GM12891 (cell line): Measurements from ENCODE around the gene ADIPOR2.

ENCODE experiments used
- POLR2A ChIP-seq: IDR thresholded peaks from 2 replicates; pipeline ENCODE4 v1.6.1; 2011; ENCODE audit warnings: low read depth, low read length, control low read depth
- POLR2AphosphoS5 ChIP-seq: IDR thresholded peaks from 2 replicates; pipeline ENCODE4 v1.6.1; 2011; ENCODE audit warnings: low read depth, low read length, control low read depth
- SPI1 ChIP-seq: IDR thresholded peaks from 2 replicates; pipeline ENCODE4 v1.6.1; 2011; ENCODE audit warnings: low read depth, low read length, control low read depth
- TAF1 ChIP-seq: IDR thresholded peaks from 2 replicates; pipeline ENCODE4 v1.6.1; 2011; ENCODE audit warnings: low read depth, low read length, control low read depth

DNA sequence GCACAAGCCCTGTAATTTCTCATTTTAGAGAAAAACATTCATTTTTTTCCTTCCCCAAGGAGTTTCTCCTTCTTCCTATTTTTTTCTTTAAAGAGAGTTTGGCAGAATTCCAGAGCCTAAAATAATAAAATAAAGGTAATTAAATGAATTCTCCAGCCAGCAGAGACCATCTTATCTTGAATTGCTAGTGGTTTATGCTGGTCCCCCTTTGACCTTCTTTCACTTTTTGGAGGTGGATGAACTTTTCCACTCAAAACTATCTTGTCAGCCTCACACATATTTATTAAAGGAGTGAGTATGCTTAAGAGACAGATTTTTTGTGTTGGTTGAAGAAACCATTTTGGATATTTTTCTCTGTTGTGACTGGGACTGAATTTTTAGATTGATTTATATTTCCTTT, 47.6 kb downstream of the ADIPOR2 start:
- TF ChIP-seq POLR2A: no peak
- TF ChIP-seq POLR2AphosphoS5: no peak
- no peak for TF ChIP-seq SPI1
- no peak for TF ChIP-seq TAF1
